Osteoblast (primary cell): ENCODE measurements around the gene DPYSL5. TPM values are rescaled to one million over a fixed set of nuclear protein-coding genes. Genes with fewer than 3 reads are reported as not detected.

Experiments used
- DNase-seq: peaks from one replicate; pipeline ENCODE4 v3.0.0; 2011; ENCODE audit warnings: low spot score, mixed read lengths; ENCODE audit not compliant: insufficient read length; ENCODE audit errors: missing footprints
- H2AFZ ChIP-seq: 2 replicates; pipeline ENCODE4 v1.6.0; 2011; ENCODE audit warnings: mild to moderate bottlenecking, low read length
- H3K27ac ChIP-seq: 2 replicates; pipeline ENCODE4 v1.5.1; 2011; ENCODE audit warnings: mild to moderate bottlenecking, low read depth, low read length, moderate library complexity
- H3K27me3 ChIP-seq: 2 replicates; pipeline ENCODE4 v1.6.0; 2012; ENCODE audit warnings: mild to moderate bottlenecking, control low read depth, inconsistent platforms, low read length, moderate library complexity; ENCODE audit not compliant: insufficient read depth
- H3K36me3 ChIP-seq: 2 replicates; pipeline ENCODE4 v1.5.1; 2011; ENCODE audit warnings: mild to moderate bottlenecking, low read length, control low read depth, moderate library complexity; ENCODE audit not compliant: insufficient read depth
- H3K4me1 ChIP-seq: 2 replicates; pipeline ENCODE4 v1.5.1; 2011; ENCODE audit warnings: mild to moderate bottlenecking, low read length, control low read depth, moderate library complexity; ENCODE audit not compliant: insufficient read depth
- H3K4me2 ChIP-seq: 2 replicates; pipeline ENCODE4 v1.6.0; 2011; ENCODE audit warnings: mild to moderate bottlenecking, low read length; ENCODE audit not compliant: insufficient read depth
- H3K4me3 ChIP-seq: fragments of 200-600 bp; sonication (generic); 3 replicates; pipeline ENCODE4 v1.5.1; 2012; ENCODE audit warnings: mild to moderate bottlenecking, low read length, inconsistent platforms; ENCODE audit not compliant: insufficient read depth
- H3K79me2 ChIP-seq: 2 replicates; pipeline ENCODE4 v1.6.0; 2012; ENCODE audit warnings: mild to moderate bottlenecking, low read length, control low read depth, inconsistent platforms; ENCODE audit not compliant: insufficient read depth
- H3K9me3 ChIP-seq: 2 replicates; pipeline ENCODE4 v1.5.1; 2011; ENCODE audit warnings: low read depth, low read length, control low read depth
- H4K20me1 ChIP-seq: 2 replicates; pipeline ENCODE4 v1.6.0; 2012; ENCODE audit warnings: mild to moderate bottlenecking, low read length, control low read depth; ENCODE audit not compliant: insufficient read depth
- total RNA-seq: library from RNA; depleted of rRNA; stranded (reverse); fragments of >200 nt; gene quantifications from 2 replicates; pipeline ENCODE4 v1.2.3, GENCODE V29; 2012
- TF ChIP-seq, protein P1 (sequence below): IDR thresholded peaks from 2 replicates; pipeline ENCODE4 v1.5.1; 2011; ENCODE audit warnings: mild to moderate bottlenecking, low read depth, low read length, moderate library complexity; ENCODE audit errors: extremely low read depth

Gene DPYSL5
- total RNA-seq, 1 donor, result not detected

DNA sequence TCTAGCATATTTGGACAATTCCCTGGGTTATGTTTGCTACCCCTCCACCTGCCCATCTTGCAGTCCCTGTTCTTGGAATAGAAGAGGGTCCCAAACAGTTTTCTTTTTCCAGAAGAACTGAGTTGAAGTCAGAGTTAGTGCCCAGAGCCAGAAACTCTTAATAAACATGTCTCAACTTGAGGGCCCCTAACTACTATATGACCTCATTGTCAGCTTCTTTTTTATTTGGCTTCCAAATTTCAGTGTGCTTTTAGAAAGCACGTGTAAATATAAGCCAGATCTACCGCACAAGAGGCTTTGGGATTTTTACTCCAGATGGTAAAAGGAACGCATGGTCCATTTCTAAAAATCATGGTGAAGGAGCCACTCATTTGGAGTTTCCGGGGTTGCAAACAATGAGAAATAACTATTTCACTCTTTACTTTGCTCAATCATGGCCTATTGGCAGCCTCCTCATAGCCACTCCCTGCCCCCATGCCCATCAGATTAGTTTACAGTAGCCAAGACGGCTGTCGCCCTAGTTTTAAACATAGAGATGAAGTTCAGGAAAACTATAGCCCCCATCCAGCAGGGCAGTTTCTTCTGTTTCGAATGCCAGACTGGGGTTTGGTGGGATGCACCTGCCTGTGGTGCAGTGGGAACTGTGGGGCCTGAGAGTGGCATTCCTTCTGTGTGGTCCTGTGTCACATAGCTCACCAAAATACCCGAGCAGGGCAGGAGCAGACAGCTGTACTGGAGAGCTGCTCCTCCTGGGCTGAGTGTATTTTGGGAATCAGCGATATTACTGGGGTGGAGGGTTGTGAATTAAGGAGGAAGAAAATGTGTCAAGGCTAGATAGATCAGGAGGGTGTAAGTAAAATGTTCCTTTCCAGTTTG lies 124.2 kb downstream of the DPYSL5 start:
- Histone ChIP-seq H3K9me3 (no peaks in the 10 kb centered on the region), H3K79me2 (peaks cover 7% of the 10 kb centered on the region), H3K4me1 (peaks cover 17% of the 10 kb centered on the region), H3K27ac (no peak overlapping the region), H2AFZ (no peak overlapping the region), H3K36me3 (no peaks in the 10 kb centered on the region), H3K4me2 (peak overlapping the region; percentile 94), H3K27me3 (peaks cover 3% of the 10 kb centered on the region), H4K20me1 (peaks cover 31% of the 10 kb centered on the region), H3K4me3 (no peak overlapping the region)
- TF ChIP-seq, protein P1, sequence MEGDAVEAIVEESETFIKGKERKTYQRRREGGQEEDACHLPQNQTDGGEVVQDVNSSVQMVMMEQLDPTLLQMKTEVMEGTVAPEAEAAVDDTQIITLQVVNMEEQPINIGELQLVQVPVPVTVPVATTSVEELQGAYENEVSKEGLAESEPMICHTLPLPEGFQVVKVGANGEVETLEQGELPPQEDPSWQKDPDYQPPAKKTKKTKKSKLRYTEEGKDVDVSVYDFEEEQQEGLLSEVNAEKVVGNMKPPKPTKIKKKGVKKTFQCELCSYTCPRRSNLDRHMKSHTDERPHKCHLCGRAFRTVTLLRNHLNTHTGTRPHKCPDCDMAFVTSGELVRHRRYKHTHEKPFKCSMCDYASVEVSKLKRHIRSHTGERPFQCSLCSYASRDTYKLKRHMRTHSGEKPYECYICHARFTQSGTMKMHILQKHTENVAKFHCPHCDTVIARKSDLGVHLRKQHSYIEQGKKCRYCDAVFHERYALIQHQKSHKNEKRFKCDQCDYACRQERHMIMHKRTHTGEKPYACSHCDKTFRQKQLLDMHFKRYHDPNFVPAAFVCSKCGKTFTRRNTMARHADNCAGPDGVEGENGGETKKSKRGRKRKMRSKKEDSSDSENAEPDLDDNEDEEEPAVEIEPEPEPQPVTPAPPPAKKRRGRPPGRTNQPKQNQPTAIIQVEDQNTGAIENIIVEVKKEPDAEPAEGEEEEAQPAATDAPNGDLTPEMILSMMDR, result no peak
- no peak for DNase-seq

DNA sequence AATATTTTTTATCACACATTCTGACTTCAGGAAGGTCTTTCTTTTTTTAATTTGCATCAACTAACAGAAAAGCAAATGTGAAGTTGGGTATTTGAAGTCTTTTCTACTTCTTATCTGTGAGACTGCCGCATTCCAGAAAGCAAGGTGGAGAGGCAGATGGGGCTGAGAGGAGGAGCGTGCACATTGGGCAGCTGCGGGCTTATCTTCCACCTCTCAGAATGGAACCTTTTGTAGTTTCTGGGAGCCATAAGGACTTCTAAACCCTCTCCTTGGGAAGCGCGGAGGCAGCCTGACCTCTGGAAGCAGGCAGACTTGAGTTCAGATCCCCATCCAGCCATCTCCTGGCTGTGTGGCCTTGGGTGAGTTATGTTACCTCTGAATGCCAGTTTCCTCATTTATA lies 126.4 kb downstream of the DPYSL5 start:
- Histone ChIP-seq H2AFZ (no peak overlapping the region), H3K4me2 (no peak overlapping the region), H3K4me1 (peaks cover 19% of the 10 kb centered on the region), H3K27me3 (no peaks in the 10 kb centered on the region), H4K20me1 (peaks cover 40% of the 10 kb centered on the region), H3K4me3 (no peak overlapping the region), H3K36me3 (no peaks in the 10 kb centered on the region), H3K79me2 (peaks cover 7% of the 10 kb centered on the region), H3K9me3 (no peaks in the 10 kb centered on the region), H3K27ac (no peak overlapping the region)
- TF ChIP-seq, protein P1, result no peak
- no peak for DNase-seq

DNA sequence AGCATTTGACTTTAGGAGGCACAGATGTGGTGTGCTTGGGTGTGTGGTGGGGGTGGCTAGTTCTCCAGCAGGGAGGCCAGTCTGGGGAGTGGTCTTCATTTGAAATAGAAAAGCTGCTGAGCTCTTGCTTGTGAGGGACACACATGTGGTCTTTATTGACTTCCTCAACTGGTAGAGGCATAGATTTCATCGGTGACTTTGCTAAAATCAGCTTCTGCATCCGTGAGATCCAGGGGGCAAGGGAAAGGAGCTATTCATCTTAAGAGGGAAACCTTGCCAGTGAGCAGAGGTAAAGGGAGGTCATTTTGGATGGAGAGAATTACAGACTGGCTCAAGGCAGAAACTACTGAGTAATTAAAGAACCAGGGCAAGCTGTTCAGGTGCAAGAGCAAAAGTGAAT lies 127.2 kb downstream of the DPYSL5 start:
- H3K4me2 ChIP-seq, result no peak overlapping the region
- H3K27me3 ChIP-seq, result no peaks in the 10 kb centered on the region
- H3K36me3 ChIP-seq, result no peaks in the 10 kb centered on the region
- peaks cover 24% of the 10 kb centered on the region for H3K4me1 ChIP-seq
- peaks cover 46% of the 10 kb centered on the region for H4K20me1 ChIP-seq
- H3K27ac ChIP-seq, result no peak overlapping the region
- H3K9me3 ChIP-seq, result no peaks in the 10 kb centered on the region
- no peak overlapping the region for H2AFZ ChIP-seq
- TF ChIP-seq, protein P1, result no peak
- no peak overlapping the region for H3K4me3 ChIP-seq
- DNase-seq, result no peak
- H3K79me2 ChIP-seq, result peaks cover 7% of the 10 kb centered on the region

DNA sequence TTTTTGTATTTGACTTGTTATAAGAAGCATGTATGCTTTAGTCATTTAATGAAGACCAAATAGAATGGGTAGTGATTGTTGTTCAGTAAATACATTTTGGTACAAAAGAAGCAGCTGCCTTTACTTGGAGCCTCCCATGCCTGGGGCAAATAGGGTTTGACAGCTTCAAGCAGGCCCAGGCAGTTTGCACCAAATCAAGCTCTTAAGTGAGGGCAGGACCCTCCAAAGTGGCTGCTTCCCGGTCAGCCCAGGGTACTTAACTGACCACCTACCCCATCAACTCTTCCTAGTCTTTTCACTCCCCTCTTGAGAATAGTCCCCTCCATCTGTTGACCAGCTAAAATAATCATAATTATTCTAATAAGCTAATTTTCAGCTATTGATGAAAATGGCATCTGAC lies 127.7 kb downstream of the DPYSL5 start:
- no peaks in the 10 kb centered on the region for H3K9me3 ChIP-seq

More for the DNA sequence above, 127.7 kb downstream of the DPYSL5 start:
- DNase-seq, result no peak
- TF ChIP-seq, protein P1, result no peak
- H3K27me3 ChIP-seq, result no peaks in the 10 kb centered on the region
- peaks cover 7% of the 10 kb centered on the region for H3K79me2 ChIP-seq
- H3K27ac ChIP-seq, result no peak overlapping the region
- H3K4me3 ChIP-seq, result no peak overlapping the region
- peaks cover 22% of the 10 kb centered on the region for H3K4me1 ChIP-seq
- H3K36me3 ChIP-seq, result no peaks in the 10 kb centered on the region
- H2AFZ ChIP-seq, result no peak overlapping the region
- peaks cover 47% of the 10 kb centered on the region for H4K20me1 ChIP-seq
- no peak overlapping the region for H3K4me2 ChIP-seq
